HepG2 (cell line): ENCODE results near the gene STK17A. TPM values are rescaled to one million over a fixed set of nuclear protein-coding genes. Genes with fewer than 3 reads are reported as not detected.
A peak's percentile ranks its signal among the peaks of the same experiment; 100 is the strongest.

Experiments
- ATAC-seq: fragments of 200-7000 bp; cut with Tn5 transposase; 3 replicates; pipeline ENCODE4 v1.9.1; 2020; ENCODE audit warnings: mild to moderate bottlenecking, moderate library complexity
- BruUV-seq: library from RNA; stranded (reverse); fragments of 400-500 nt; replicated peaks from 2 replicates; lab custom pipeline; 2021; lab: Mats Ljungman, UMichigan
- CTCF ChIA-PET: fragments of 300-600 bp; formaldehyde crosslinking; extraction: SDS; loops from one replicate; lab custom pipeline; 2021; ENCODE audit warnings: low total read pairs, inconsistent platforms, low intra/inter-chr PET ratio; lab: Yijun Ruan, JAX
- POLR2A ChIA-PET: fragments of 350-600 bp; sonication (Branson Sonifier 250); formaldehyde crosslinking; loops from one replicate; lab custom pipeline; 2020; ENCODE audit warnings: antibody characterized with exemption, inconsistent platforms; lab: Yijun Ruan, JAX
- DNase-seq: peaks from one replicate; pipeline ENCODE4 v3.0.0-alpha.2; 2015; ENCODE audit warnings: low spot score
- FAIRE-seq: peaks from 3 replicates; lab custom pipeline; 2011; peaks lifted over from hg19 to GRCh38; lab: Jason Lieb, UNC
- H2AFZ ChIP-seq: one replicate; pipeline ENCODE4 v1.6.1; 2011; ENCODE audit warnings: low read length, inconsistent platforms
- H3K27ac ChIP-seq: fragments of 300-600 bp; 3 replicates; pipeline ENCODE4 v1.8.0; 2011; ENCODE audit warnings: mixed run types, mild to moderate bottlenecking, mixed read lengths, low read length, inconsistent platforms; ENCODE audit not compliant: insufficient read depth; ENCODE audit errors: extremely low read length
- H3K27me3 ChIP-seq, 2 experiments: fragments of 200-600 bp in 1 of 2; 2 replicates in 1 of 2; 3 replicates in 1 of 2; pipeline versions ENCODE4 v1.6.0 to v1.8.0; 2011; ENCODE audit warnings: low read length in 2 of 2, mild to moderate bottlenecking in 2 of 2, moderate library complexity in 2 of 2, inconsistent platforms in 1 of 2; ENCODE audit not compliant: insufficient read depth in 2 of 2, control insufficient read depth in 1 of 2
- H3K36me3 ChIP-seq, 2 experiments: fragments of 200-600 bp in 1 of 2; replicated peaks in 1 of 2; 2 replicates in 1 of 2; 3 replicates in 1 of 2; pipeline versions ENCODE4 v1.5.1 to v1.8.0; 2011; ENCODE audit warnings: low read length in 2 of 2, inconsistent platforms in 1 of 2; ENCODE audit not compliant: insufficient read depth in 2 of 2, control insufficient read depth in 1 of 2
- H3K4me1 ChIP-seq: 2 replicates; pipeline ENCODE4 v1.5.1; 2012; ENCODE audit warnings: low read length, inconsistent platforms; ENCODE audit not compliant: insufficient read depth
- H3K4me2 ChIP-seq: 2 replicates; pipeline ENCODE4 v1.6.0; 2011; ENCODE audit warnings: low read depth, low read length, inconsistent platforms
- H3K4me3 ChIP-seq, 3 experiments: fragments of 200-600 bp in 1 of 3; sonication (generic), shearing (Covaris generic) in 1 of 3; replicated peaks in 1 of 3; 2 replicates each; pipeline ENCODE4 v1.5.1; 2011 to 2016; ENCODE audit warnings: low read length in 3 of 3, inconsistent platforms in 2 of 3, low read depth in 2 of 3, mild to moderate bottlenecking in 2 of 3, control low read depth in 1 of 3, mixed read lengths in 1 of 3; ENCODE audit not compliant: insufficient read depth in 1 of 3
- H3K79me2 ChIP-seq: one replicate; pipeline ENCODE4 v1.6.1; 2011; ENCODE audit warnings: low read length, inconsistent platforms; ENCODE audit not compliant: insufficient read depth
- H3K9ac ChIP-seq: 2 replicates; pipeline ENCODE4 v1.6.0; 2011; ENCODE audit warnings: mild to moderate bottlenecking, low read depth, low read length, inconsistent platforms; ENCODE audit not compliant: insufficient read depth
- H3K9me3 ChIP-seq: 2 replicates; pipeline ENCODE4 v1.5.1; 2012; ENCODE audit warnings: mild to moderate bottlenecking, low read length
- H4K20me1 ChIP-seq: 2 replicates; pipeline ENCODE4 v1.6.0; 2011; ENCODE audit warnings: inconsistent platforms, mild to moderate bottlenecking, low read length, moderate library complexity; ENCODE audit not compliant: insufficient read depth
- JDP2 ChIP-seq: sonication (generic); formaldehyde crosslinking; IDR thresholded peaks from 2 replicates; pipeline ENCODE4 v1.8.1; 2022; ENCODE audit warnings: missing genetic modification reagents, borderline replicate concordance
- KLF16 ChIP-seq, 2 experiments: sonication (generic) in 1 of 2; formaldehyde crosslinking in 1 of 2; IDR thresholded peaks; 2 replicates each; pipeline versions ENCODE4 v1.6.1 to v1.8.0; 2016 to 2023; ENCODE audit warnings: missing genetic modification reagents in 2 of 2, missing compliant biosample characterization in 1 of 2
- PHF8 ChIP-seq: sonication (generic); formaldehyde crosslinking; IDR thresholded peaks from 2 replicates; pipeline ENCODE4 v1.5.0; 2020; ENCODE audit warnings: missing genetic modification reagents
- RARG ChIP-seq: sonication (generic); formaldehyde crosslinking; IDR thresholded peaks from 2 replicates; pipeline ENCODE4 v1.4.0; 2020; ENCODE audit warnings: low read depth, mild to moderate bottlenecking, missing genetic modification reagents
- THAP11 ChIP-seq: IDR thresholded peaks from 2 replicates; pipeline ENCODE4 v1.6.1; 2016; ENCODE audit warnings: missing biosample characterization, missing genetic modification reagents
- ZNF501 ChIP-seq: sonication (generic); formaldehyde crosslinking; IDR thresholded peaks from 2 replicates; pipeline ENCODE4 v1.5.1; 2020; ENCODE audit warnings: mild to moderate bottlenecking, moderate library complexity, missing genetic modification reagents
- WGBS: methylation state at CpG from one replicate; pipeline ENCODE4 v1.1.6; 2017; ENCODE audit warnings: low lambda C conversion rate; 5-methylcytosine and 5-hydroxymethylcytosine counted together
- in situ Hi-C: cut with HindIII; loops from 2 replicates; pipeline ENCODE4 v1.10.0; 2017; ENCODE audit warnings: low pct_unique_long_range_greater_than_20kb; ENCODE audit not compliant: extremely low pct_ligation_motif_present
- intact Hi-C: fragments of 100-400 bp; cut with micrococcal nuclease; formaldehyde crosslinking; loops from one replicate; pipeline ENCODE4 v1.10.0; 2022; ENCODE audit not compliant: unreplicated experiment
- polyA plus RNA-seq, 8 experiments: library from polyadenylated mRNA; depleted of rRNA in 3 of 8; stranded (reverse) in 7 of 8; unstranded in 1 of 8; fragments of >200 nt; fragmentation: Illumina TruSeq in 4 of 8; extraction: Trizol in 4 of 8; gene quantifications; 2 replicates each; pipeline versions ENCODE4 v1.2.1 to v1.2.3, GENCODE V29; 2011 to 2016; ENCODE audit warnings: low read depth in 4 of 8, missing spikeins in 1 of 8, mixed read lengths in 1 of 8; ENCODE audit not compliant: insufficient read depth in 1 of 8
- total RNA-seq, 5 experiments: library from RNA; depleted of rRNA; stranded (reverse); fragments of >200 nt; fragmentation: Illumina TruSeq; extraction: Trizol; gene quantifications; 2 replicates each; pipeline ENCODE4 v1.2.3, GENCODE V29; 2016; ENCODE audit warnings: low read depth in 1 of 5
- TF ChIP-seq, protein P1 (sequence below): sonication (generic); formaldehyde crosslinking; IDR thresholded peaks from one replicate; pipeline ENCODE4 v1.5.1; 2020; ENCODE audit warnings: mild to moderate bottlenecking, missing genetic modification reagents; ENCODE audit errors: not compliant biosample characterization

The STK17A gene
- total and polyA plus RNA-seq, 2 of the 13 experiments (the other 11 are each of a cell fraction or from before 2014, with no cell fraction given) = 18.6 to 24.3 TPM

DNA sequence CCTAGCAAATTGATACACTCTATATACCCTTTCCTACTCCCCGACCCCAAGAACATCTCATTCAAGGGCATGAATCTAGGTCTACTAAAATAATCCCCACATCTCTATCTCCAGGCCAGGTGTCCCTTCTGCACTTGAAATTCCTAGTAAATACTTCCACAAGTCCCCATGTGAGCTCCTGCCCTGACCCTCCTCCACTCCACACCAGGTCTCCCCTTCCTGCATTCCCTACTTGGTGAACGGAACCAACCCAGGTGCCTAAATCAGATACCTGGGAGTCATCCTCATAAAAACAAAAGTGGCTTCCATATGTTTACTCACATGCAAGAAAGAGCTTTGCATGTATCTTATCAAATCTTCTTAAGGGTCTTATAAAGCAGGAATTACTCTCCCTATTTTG is 77.2 kb downstream of the STK17A start:
- no TSS peak for BruUV-seq
- H4K20me1 ChIP-seq = no peaks in the 10 kb centered on the region
- no peak overlapping the region for H2AFZ ChIP-seq
- H3K4me1 ChIP-seq = peaks cover 56% of the 10 kb centered on the region
- FAIRE-seq (no peak), DNase-seq (no peak), ATAC-seq (peak; percentile 46; the same call in 2 of the 3 replicates)
- no peaks in the 10 kb centered on the region for H3K27me3 ChIP-seq
- intact Hi-C loops (no loop called here), in situ Hi-C loops (no loop called here)
- WGBS = 83% methylated on average over 2 of the region's 2 CpGs
- peaks cover 1 to 2% of the 10 kb centered on the region in 2 experiments; a peak in 3 of 5 replicates for H3K36me3 ChIP-seq
- peak overlapping the region; percentile 67 for H3K4me2 ChIP-seq
- H3K9me3 ChIP-seq = no peaks in the 10 kb centered on the region
- TF ChIP-seq RARG (no peak), ZNF501 (CRISPR knock-in tag) (0 out of 2 replicates have a peak, but pooled peaks have one; percentile 32), THAP11 (CRISPR knock-in tag) (peak; percentile 7; the same call in 1 of the 2 replicates)
- no peak overlapping the region; a peak in 1 of 6 replicates for H3K4me3 ChIP-seq
- ChIA-PET POLR2A (no interaction called here), CTCF (no interaction called here)
- H3K9ac ChIP-seq = peak overlapping the region; percentile 44
- H3K79me2 ChIP-seq = peaks cover 77% of the 10 kb centered on the region
- H3K27ac ChIP-seq = peak overlapping the region; percentile 94

- Histone ChIP-seq H3K27me3 (no peaks in the 10 kb centered on the region), H3K27ac (peak overlapping the region; percentile 11), H2AFZ (no peak overlapping the region), H3K9me3 (no peaks in the 10 kb centered on the region), H3K4me1 (peaks cover 41% of the 10 kb centered on the region), H3K4me2 (no peak overlapping the region), H3K9ac (no peak overlapping the region), H4K20me1 (no peaks in the 10 kb centered on the region), H3K4me3 (no peak overlapping the region), H3K36me3 (no peaks in the 10 kb centered on the region), H3K79me2 (peaks cover 83% of the 10 kb centered on the region)
- ChIA-PET POLR2A (no interaction called here), CTCF (no interaction called here)
- ATAC-seq (no peak), FAIRE-seq (no peak), DNase-seq (no peak)
- BruUV-seq = no TSS peak
- in situ Hi-C loops = no loop called here
- WGBS = 0% methylated on average over 1 of the region's 1 CpG
- intact Hi-C loops = loop anchor here (1.0 kb wide), 1 partner anchor 12 kb away; no protein-coding TSS in a partner anchor
- TF ChIP-seq, protein P1, sequence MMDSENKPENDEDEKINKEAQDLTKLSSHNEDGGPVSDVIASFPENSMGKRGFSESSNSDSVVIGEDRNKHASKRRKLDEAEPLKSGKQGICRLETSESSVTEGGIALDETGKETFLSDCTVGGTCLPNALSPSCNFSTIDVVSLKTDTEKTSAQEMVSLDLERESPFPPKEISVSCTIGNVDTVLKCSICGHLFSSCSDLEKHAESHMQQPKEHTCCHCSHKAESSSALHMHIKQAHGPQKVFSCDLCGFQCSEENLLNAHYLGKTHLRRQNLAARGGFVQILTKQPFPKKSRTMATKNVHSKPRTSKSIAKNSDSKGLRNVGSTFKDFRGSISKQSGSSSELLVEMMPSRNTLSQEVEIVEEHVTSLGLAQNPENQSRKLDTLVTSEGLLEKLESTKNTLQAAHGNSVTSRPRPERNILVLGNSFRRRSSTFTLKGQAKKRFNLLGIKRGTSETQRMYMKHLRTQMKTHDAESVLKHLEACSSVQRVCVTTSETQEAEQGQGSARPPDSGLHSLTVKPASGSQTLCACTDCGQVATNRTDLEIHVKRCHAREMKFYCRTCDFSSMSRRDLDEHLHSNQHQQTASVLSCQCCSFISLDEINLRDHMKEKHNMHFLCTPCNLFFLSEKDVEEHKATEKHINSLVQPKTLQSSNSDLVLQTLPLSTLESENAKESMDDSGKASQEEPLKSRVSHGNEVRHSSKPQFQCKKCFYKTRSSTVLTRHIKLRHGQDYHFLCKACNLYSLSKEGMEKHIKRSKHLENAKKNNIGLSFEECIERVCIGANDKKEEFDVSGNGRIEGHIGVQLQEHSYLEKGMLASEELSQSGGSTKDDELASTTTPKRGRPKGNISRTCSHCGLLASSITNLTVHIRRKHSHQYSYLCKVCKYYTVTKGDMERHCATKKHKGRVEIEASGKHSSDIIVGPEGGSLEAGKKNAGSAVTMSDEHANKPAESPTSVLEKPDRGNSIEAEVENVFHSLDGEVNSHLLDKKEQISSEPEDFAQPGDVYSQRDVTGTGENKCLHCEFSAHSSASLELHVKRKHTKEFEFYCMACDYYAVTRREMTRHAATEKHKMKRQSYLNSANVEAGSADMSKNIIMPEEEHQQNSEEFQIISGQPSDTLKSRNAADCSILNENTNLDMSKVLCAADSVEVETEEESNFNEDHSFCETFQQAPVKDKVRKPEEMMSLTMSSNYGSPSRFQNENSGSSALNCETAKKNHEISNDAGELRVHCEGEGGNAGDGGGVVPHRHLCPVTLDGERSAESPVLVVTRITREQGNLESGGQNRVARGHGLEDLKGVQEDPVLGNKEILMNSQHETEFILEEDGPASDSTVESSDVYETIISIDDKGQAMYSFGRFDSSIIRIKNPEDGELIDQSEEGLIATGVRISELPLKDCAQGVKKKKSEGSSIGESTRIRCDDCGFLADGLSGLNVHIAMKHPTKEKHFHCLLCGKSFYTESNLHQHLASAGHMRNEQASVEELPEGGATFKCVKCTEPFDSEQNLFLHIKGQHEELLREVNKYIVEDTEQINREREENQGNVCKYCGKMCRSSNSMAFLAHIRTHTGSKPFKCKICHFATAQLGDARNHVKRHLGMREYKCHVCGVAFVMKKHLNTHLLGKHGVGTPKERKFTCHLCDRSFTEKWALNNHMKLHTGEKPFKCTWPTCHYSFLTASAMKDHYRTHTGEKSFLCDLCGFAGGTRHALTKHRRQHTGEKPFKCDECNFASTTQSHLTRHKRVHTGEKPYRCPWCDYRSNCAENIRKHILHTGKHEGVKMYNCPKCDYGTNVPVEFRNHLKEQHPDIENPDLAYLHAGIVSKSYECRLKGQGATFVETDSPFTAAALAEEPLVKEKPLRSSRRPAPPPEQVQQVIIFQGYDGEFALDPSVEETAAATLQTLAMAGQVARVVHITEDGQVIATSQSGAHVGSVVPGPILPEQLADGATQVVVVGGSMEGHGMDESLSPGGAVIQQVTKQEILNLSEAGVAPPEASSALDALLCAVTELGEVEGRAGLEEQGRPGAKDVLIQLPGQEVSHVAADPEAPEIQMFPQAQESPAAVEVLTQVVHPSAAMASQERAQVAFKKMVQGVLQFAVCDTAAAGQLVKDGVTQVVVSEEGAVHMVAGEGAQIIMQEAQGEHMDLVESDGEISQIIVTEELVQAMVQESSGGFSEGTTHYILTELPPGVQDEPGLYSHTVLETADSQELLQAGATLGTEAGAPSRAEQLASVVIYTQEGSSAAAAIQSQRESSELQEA (CRISPR knock-in tag) = no peak
- TF ChIP-seq KLF16 (CRISPR knock-in tag; IDR thresholded peaks at IDR 0.05) (no peak), JDP2 (no peak), PHF8 (CRISPR knock-in tag) (no peak)
Measured at GRCh38 chr7:43664681-43665080, 81.8 kb downstream of the STK17A start.
